H1 (cell line): ENCODE measurements around the gene CACNG5. TPM values are rescaled to one million over a fixed set of nuclear protein-coding genes. Genes with fewer than 3 reads are reported as not detected.

ENCODE experiments used
- CTCF ChIA-PET: fragments of 300-600 bp; sonication (Branson Sonifier 250); formaldehyde crosslinking; loops from one replicate; lab custom pipeline; 2021; ENCODE audit not compliant: partially characterized antibody; lab: Charles Lee
- POLR2A ChIA-PET: fragments of 300-600 bp; sonication (Branson Sonifier 250); formaldehyde crosslinking; loops from one replicate; lab custom pipeline; 2021; ENCODE audit warnings: inconsistent platforms; ENCODE audit not compliant: partially characterized antibody; lab: Charles Lee
- DNase-seq, 2 experiments: peaks; one replicate each; pipeline versions ENCODE4 v3.0.0 to v3.0.0-alpha.2; 2010 to 2022; ENCODE audit warnings: low spot score in 2 of 2, low read depth in 1 of 2, mixed read lengths in 1 of 2
- FAIRE-seq: peaks from 2 replicates; lab custom pipeline; 2011; peaks lifted over from hg19 to GRCh38; lab: Jason Lieb, UNC
- H2AFZ ChIP-seq: 2 replicates; pipeline ENCODE4 v1.8.1; 2012; ENCODE audit warnings: low read length, inconsistent platforms
- H2AK5ac ChIP-seq: 2 replicates; pipeline ENCODE4 v1.6.1; 2013; ENCODE audit warnings: low read depth, low read length
- H2BK120ac ChIP-seq: replicated peaks from 2 replicates; pipeline ENCODE3; 2013; ENCODE audit warnings: low read depth, low read length, inconsistent platforms
- H2BK12ac ChIP-seq: 2 replicates; pipeline ENCODE4 v1.6.1; 2013; ENCODE audit warnings: low read depth, low read length
- H2BK15ac ChIP-seq: 2 replicates; pipeline ENCODE4 v1.6.1; 2013; ENCODE audit warnings: low read length
- H2BK20ac ChIP-seq: 2 replicates; pipeline ENCODE4 v1.6.1; 2013; ENCODE audit warnings: low read length
- H2BK5ac ChIP-seq: 2 replicates; pipeline ENCODE4 v1.6.1; 2013; ENCODE audit warnings: low read depth, low read length
- H3K14ac ChIP-seq: 2 replicates; pipeline ENCODE4 v1.6.1; 2013; ENCODE audit warnings: inconsistent platforms; ENCODE audit not compliant: insufficient read length
- H3K18ac ChIP-seq: 2 replicates; pipeline ENCODE4 v1.6.1; 2013; ENCODE audit warnings: low read length; ENCODE audit errors: extremely low read depth
- H3K23ac ChIP-seq: 2 replicates; pipeline ENCODE4 v1.6.1; 2013; ENCODE audit warnings: inconsistent platforms; ENCODE audit not compliant: insufficient read length
- H3K23me2 ChIP-seq: 2 replicates; pipeline ENCODE4 v1.6.1; 2013; ENCODE audit warnings: low read depth, low read length
- H3K27ac ChIP-seq: 2 replicates; pipeline ENCODE4 v1.6.1; 2011; ENCODE audit warnings: low read depth, low read length, inconsistent platforms
- H3K27me3 ChIP-seq, 4 experiments: replicated peaks in 1 of 4; 1 replicate in 1 of 4; 2 replicates in 3 of 4; pipeline versions ENCODE4 v1.6.1 to v1.8.1; 2011 to 2013; ENCODE audit warnings: low read length in 3 of 4, mild to moderate bottlenecking in 3 of 4, inconsistent platforms in 2 of 4, mixed read lengths in 2 of 4, moderate library complexity in 1 of 4; ENCODE audit not compliant: control insufficient read depth in 3 of 4, insufficient read depth in 3 of 4; ENCODE audit errors: extremely low read depth in 1 of 4
- H3K36me3 ChIP-seq, 4 experiments: 2 replicates each; pipeline versions ENCODE4 v1.6.1 to v1.8.1; 2011 to 2013; ENCODE audit warnings: mild to moderate bottlenecking in 4 of 4, low read length in 3 of 4, moderate library complexity in 2 of 4, control low read depth in 1 of 4, inconsistent platforms in 1 of 4; ENCODE audit not compliant: insufficient read depth in 4 of 4, control insufficient read depth in 2 of 4
- H3K4ac ChIP-seq: replicated peaks from 2 replicates; pipeline ENCODE3; 2013; ENCODE audit warnings: low read length, low read depth, mixed read lengths, inconsistent platforms; ENCODE audit not compliant: insufficient read length
- H3K4me1 ChIP-seq, 4 experiments: replicated peaks in 1 of 4; 1 replicate in 1 of 4; 2 replicates in 3 of 4; pipeline versions ENCODE4 v1.6.1 to v1.8.1; 2011 to 2013; ENCODE audit warnings: low read length in 3 of 4, inconsistent platforms in 2 of 4, mixed read lengths in 1 of 4; ENCODE audit not compliant: insufficient read depth in 4 of 4, control insufficient read depth in 3 of 4
- H3K4me2 ChIP-seq, 2 experiments: 2 replicates each; pipeline versions ENCODE4 v1.6.1 to v1.8.1; 2011 to 2013; ENCODE audit warnings: low read depth in 2 of 2, low read length in 2 of 2, control low read depth in 1 of 2, inconsistent platforms in 1 of 2, mild to moderate bottlenecking in 1 of 2; ENCODE audit not compliant: insufficient read depth in 1 of 2
- H3K4me3 ChIP-seq, 4 experiments: fragments of 200-600, 300-600 bp in 1 of 4; sonication (generic), shearing (Covaris generic), sonication (Bioruptor Twin) in 1 of 4; 2 replicates each; pipeline versions ENCODE4 v1.5.1 to v1.8.1; 2011 to 2016; ENCODE audit warnings: low read length in 4 of 4, low read depth in 3 of 4, control low read depth in 2 of 4, inconsistent platforms in 2 of 4, mild to moderate bottlenecking in 2 of 4, mixed read lengths in 1 of 4, moderate library complexity in 1 of 4; ENCODE audit not compliant: insufficient read depth in 2 of 4; ENCODE audit errors: extremely low read depth in 1 of 4
- H3K56ac ChIP-seq: replicated peaks from 2 replicates; pipeline ENCODE3; 2013; ENCODE audit warnings: low read depth, mild to moderate bottlenecking, mixed read lengths, low read length, inconsistent platforms; ENCODE audit not compliant: insufficient read length
- H3K79me1 ChIP-seq: 2 replicates; pipeline ENCODE4 v1.6.1; 2013; ENCODE audit warnings: low read depth, low read length, control low read depth
- H3K79me2 ChIP-seq, 2 experiments: 2 replicates each; pipeline versions ENCODE4 v1.6.1 to v1.8.1; 2012 to 2013; ENCODE audit warnings: low read length in 2 of 2, mild to moderate bottlenecking in 2 of 2, inconsistent platforms in 1 of 2; ENCODE audit not compliant: insufficient read depth in 2 of 2, control insufficient read depth in 1 of 2
- H3K9ac ChIP-seq, 4 experiments: replicated peaks in 1 of 4; 1 replicate in 1 of 4; 2 replicates in 3 of 4; pipeline versions ENCODE4 v1.6.1 to v1.8.1; 2011 to 2013; ENCODE audit warnings: low read depth in 3 of 4, low read length in 3 of 4, control low read depth in 2 of 4, mild to moderate bottlenecking in 2 of 4, moderate library complexity in 2 of 4, inconsistent platforms in 1 of 4; ENCODE audit errors: extremely low read depth in 1 of 4
- H3K9me3 ChIP-seq, 2 experiments: 2 replicates each; pipeline versions ENCODE4 v1.6.1 to v1.8.1; 2012 to 2013; ENCODE audit warnings: mild to moderate bottlenecking in 2 of 2, moderate library complexity in 2 of 2, control low read depth in 1 of 2, inconsistent platforms in 1 of 2, low read depth in 1 of 2, low read length in 1 of 2, mixed read lengths in 1 of 2; ENCODE audit not compliant: insufficient read depth in 2 of 2
- H4K20me1 ChIP-seq, 2 experiments: replicated peaks in 1 of 2; 2 replicates each; pipeline versions ENCODE3 to v1.8.1; 2011 to 2013; ENCODE audit warnings: inconsistent platforms in 2 of 2, low read length in 2 of 2, mild to moderate bottlenecking in 1 of 2; ENCODE audit not compliant: insufficient read depth in 2 of 2, control insufficient read depth in 1 of 2
- H4K5ac ChIP-seq: 2 replicates; pipeline ENCODE4 v1.6.1; 2013; ENCODE audit warnings: low read length, low read depth, mixed read lengths, inconsistent platforms; ENCODE audit not compliant: insufficient read length
- H4K8ac ChIP-seq: 2 replicates; pipeline ENCODE4 v1.8.0; 2013; ENCODE audit warnings: mild to moderate bottlenecking, moderate library complexity, low read length, inconsistent platforms; ENCODE audit not compliant: insufficient read depth; ENCODE audit errors: extremely low read depth
- H4K91ac ChIP-seq: replicated peaks from 2 replicates; pipeline ENCODE3; 2013; ENCODE audit warnings: low read length, mixed read lengths, inconsistent platforms; ENCODE audit not compliant: insufficient read length
- BACH1 ChIP-seq: IDR thresholded peaks from 2 replicates; pipeline ENCODE4 v1.6.1; 2012; ENCODE audit warnings: low read length, improper control_type of control experiment
- BCL11A ChIP-seq, 2 experiments: IDR thresholded peaks; one replicate each; pipeline ENCODE4 v1.6.1; 2011; ENCODE audit warnings: low read depth in 2 of 2, low read length in 2 of 2, mild to moderate bottlenecking in 2 of 2
- CBX5 ChIP-seq: fragments of 300-800, 300-1000 bp; sonication (generic); IDR thresholded peaks from 2 replicates; pipeline ENCODE4 v1.7.1; 2016; ENCODE audit warnings: antibody characterized with exemption, low read length, low read depth
- EP300 ChIP-seq, 2 experiments: IDR thresholded peaks; 1 replicate in 1 of 2; 2 replicates in 1 of 2; pipeline ENCODE4 v1.6.1; 2011 to 2012; ENCODE audit warnings: low read depth in 2 of 2, low read length in 2 of 2, mild to moderate bottlenecking in 2 of 2, borderline replicate concordance in 1 of 2, inconsistent platforms in 1 of 2, moderate library complexity in 1 of 2
- EZH2 ChIP-seq: fragments of 200-600 bp; sonication (generic); IDR thresholded peaks from 2 replicates; pipeline ENCODE4 v1.7.1; 2012; ENCODE audit warnings: low read depth, mild to moderate bottlenecking, moderate library complexity, low read length, inconsistent platforms; ENCODE audit not compliant: severe bottlenecking
- FOSL1 ChIP-seq: IDR thresholded peaks from 2 replicates; pipeline ENCODE4 v1.6.1; 2011; ENCODE audit warnings: mild to moderate bottlenecking, low read depth, low read length, moderate library complexity; ENCODE audit not compliant: insufficient read depth
- GTF2F1 ChIP-seq: IDR thresholded peaks from 2 replicates; pipeline ENCODE4 v1.6.1; 2012; ENCODE audit warnings: low read depth, low read length, improper control_type of control experiment, borderline replicate concordance
- KDM1A ChIP-seq: fragments of 200-600, 300-600 bp; sonication (generic); IDR thresholded peaks from 2 replicates; pipeline ENCODE4 v1.7.1; 2016; ENCODE audit warnings: mild to moderate bottlenecking, low read length, borderline replicate concordance
- POU5F1 ChIP-seq: IDR thresholded peaks from 2 replicates; pipeline ENCODE4 v1.6.1; 2011; ENCODE audit warnings: low read depth, mild to moderate bottlenecking, low read length, moderate library complexity
- RAD21 ChIP-seq, 2 experiments: IDR thresholded peaks in 1 of 2; conservative IDR thresholded peaks in 1 of 2; 2 replicates each; pipeline ENCODE4 v1.6.1; 2011; ENCODE audit warnings: low read depth in 2 of 2, low read length in 2 of 2, improper control_type of control experiment in 1 of 2, inconsistent platforms in 1 of 2, mild to moderate bottlenecking in 1 of 2, moderate library complexity in 1 of 2
- RFX5 ChIP-seq: IDR thresholded peaks from 2 replicates; pipeline ENCODE4 v1.6.1; 2011; ENCODE audit warnings: low read depth, low read length, improper control_type of control experiment, borderline replicate concordance
- SP1 ChIP-seq: IDR thresholded peaks from 2 replicates; pipeline ENCODE4 v1.6.1; 2011; ENCODE audit warnings: low read depth, low read length
- SP2 ChIP-seq: IDR thresholded peaks from 2 replicates; pipeline ENCODE4 v1.6.1; 2012; ENCODE audit warnings: mild to moderate bottlenecking, low read length, inconsistent platforms
- WGBS, 2 experiments: shearing (Covaris generic) in 1 of 2; methylation state at CpG; one replicate each; pipeline versions ENCODE4 v1.1.6 to v1.1.7; 2013 to 2015; ENCODE audit warnings: low lambda C conversion rate in 2 of 2, mixed read lengths in 2 of 2, inconsistent platforms in 1 of 2, low coverage in 1 of 2, missing lambda C conversion rate in 1 of 2; ENCODE audit not compliant: insufficient replicate concordance in 2 of 2, insufficient coverage in 1 of 2, insufficient read length in 1 of 2; ENCODE audit errors: extremely low coverage in 1 of 2, missing lambda C conversion rate in 1 of 2; 5-methylcytosine and 5-hydroxymethylcytosine counted together
- polyA plus RNA-seq, 7 experiments: library from polyadenylated mRNA; depleted of rRNA in 3 of 7; stranded (reverse) in 5 of 7; unstranded in 2 of 7; fragments of >200 nt in 5 of 7; fragments of 200-250 nt in 2 of 7; gene quantifications; 1 replicate in 5 of 7; 2 replicates in 1 of 7; 4 replicates in 1 of 7; pipeline versions ENCODE4 v1.2.1 to v1.2.3, GENCODE V29; 2011 to 2013; ENCODE audit warnings: missing spikeins in 2 of 7, mixed read lengths in 2 of 7
- total RNA-seq: library from RNA; stranded (reverse); fragmentation: NEBNext Ultra II Directional; extraction: Animal tissue kit (Norgen Biotek cat#: 25700); gene quantifications from 2 replicates; pipeline ENCODE4 v1.2.1, GENCODE V29; 2021
- TF ChIP-seq, protein P1 (sequence below): IDR thresholded peaks from 2 replicates; pipeline ENCODE4 v1.6.1; 2012; ENCODE audit warnings: inconsistent platforms

The CACNG5 gene
- total and polyA plus RNA-seq, 2 of the 8 experiments (the other 6 are each of a cell fraction or from before 2014, with no cell fraction given), result 2.2 to 3.1 TPM

DNA sequence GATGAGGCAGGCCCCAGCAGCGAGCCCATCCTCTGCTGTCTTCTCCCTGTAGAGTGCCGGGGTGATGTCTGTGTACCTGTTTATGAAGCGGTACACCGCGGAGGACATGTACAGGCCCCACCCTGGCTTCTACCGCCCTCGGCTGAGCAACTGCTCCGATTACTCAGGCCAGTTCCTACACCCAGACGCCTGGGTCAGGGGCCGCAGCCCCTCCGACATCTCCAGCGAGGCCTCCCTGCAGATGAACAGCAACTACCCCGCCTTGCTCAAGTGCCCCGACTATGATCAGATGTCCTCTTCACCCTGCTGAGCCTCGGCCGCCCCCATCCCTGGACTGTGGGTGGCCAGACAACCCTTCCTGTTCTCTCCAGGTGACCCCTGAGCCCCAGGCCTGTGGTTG is 50.0 kb downstream of the CACNG5 start:
- 95% methylated on average over 13 of the region's 16 CpGs; no CpG with 5 or more reads in 1 of the 2 experiments for WGBS, 2 experiments
- Histone ChIP-seq H3K9me3 (peaks cover 6 to 13% of the 10 kb centered on the region in 2 experiments), H2AFZ (no peak overlapping the region), H4K8ac (no peak overlapping the region), H3K14ac (no peak overlapping the region), H2AK5ac (no peak overlapping the region), H3K4ac (no peak overlapping the region), H3K4me3 (no peak overlapping the region), H3K4me2 (no peak overlapping the region), H2BK12ac (no peak overlapping the region), H2BK5ac (no peak overlapping the region), H3K9ac (no peak overlapping the region), H3K27ac (no peak overlapping the region), H3K23me2 (peaks cover 3% of the 10 kb centered on the region; the same call in 1 of the 2 replicates), H3K23ac (no peak overlapping the region), H2BK20ac (no peak overlapping the region), H4K91ac (no peak overlapping the region), H3K18ac (no peak overlapping the region), H4K20me1 (no peaks in the 10 kb centered on the region), H3K4me1 (no peaks in the 10 kb centered on the region), H4K5ac (no peak overlapping the region), H2BK15ac (no peak overlapping the region), H3K79me2 (no peaks in the 10 kb centered on the region), H3K27me3 (no peaks in the 10 kb centered on the region), H3K36me3 (no peaks in the 10 kb centered on the region), H3K79me1 (no peaks in the 10 kb centered on the region), H3K56ac (no peak overlapping the region), H2BK120ac (no peak overlapping the region)
- DNase-seq (no peak), FAIRE-seq (no peak)
- ChIA-PET POLR2A (no interaction called here), CTCF (interaction anchor here (0.6 to 0.9 kb wide), 2 partner anchors 42 to 91 kb away, joined by 3 read pairs; no protein-coding TSS in a partner anchor)
- TF ChIP-seq BACH1 (no peak), SP1 (no peak), SP2 (no peak), POU5F1 (no peak), EZH2 (no peak), BCL11A (IDR thresholded peaks at IDR 0.05; ENCODE audit: low read depth in 2 of 2, low read length in 2 of 2) (no peak), EP300 (IDR thresholded peaks at IDR 0.05; ENCODE audit: borderline replicate concordance in 1 of 2, low read depth in 2 of 2, low read length in 2 of 2) (no peak), RAD21 (IDR thresholded peaks at IDR 0.05 in 1 of 2, conservative IDR thresholded peaks at IDR 0.05 in 1 of 2; ENCODE audit: low read depth in 2 of 2, low read length in 2 of 2) (no peak), RFX5 (no peak), GTF2F1 (no peak), KDM1A (no peak), FOSL1 (no peak), CBX5 (no peak)
- TF ChIP-seq, protein P1, sequence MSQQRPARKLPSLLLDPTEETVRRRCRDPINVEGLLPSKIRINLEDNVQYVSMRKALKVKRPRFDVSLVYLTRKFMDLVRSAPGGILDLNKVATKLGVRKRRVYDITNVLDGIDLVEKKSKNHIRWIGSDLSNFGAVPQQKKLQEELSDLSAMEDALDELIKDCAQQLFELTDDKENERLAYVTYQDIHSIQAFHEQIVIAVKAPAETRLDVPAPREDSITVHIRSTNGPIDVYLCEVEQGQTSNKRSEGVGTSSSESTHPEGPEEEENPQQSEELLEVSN, result no peak
